ENCODE results near the gene VPS26B. TPM values are rescaled to one million over a fixed set of nuclear protein-coding genes. Genes with fewer than 3 reads are reported as not detected.
A peak's percentile ranks its signal among the peaks of the same experiment; 100 is the strongest.

The VPS26B gene
- total RNA-seq, 1 experiment from 2014 or later: 29.3 TPM

DNA sequence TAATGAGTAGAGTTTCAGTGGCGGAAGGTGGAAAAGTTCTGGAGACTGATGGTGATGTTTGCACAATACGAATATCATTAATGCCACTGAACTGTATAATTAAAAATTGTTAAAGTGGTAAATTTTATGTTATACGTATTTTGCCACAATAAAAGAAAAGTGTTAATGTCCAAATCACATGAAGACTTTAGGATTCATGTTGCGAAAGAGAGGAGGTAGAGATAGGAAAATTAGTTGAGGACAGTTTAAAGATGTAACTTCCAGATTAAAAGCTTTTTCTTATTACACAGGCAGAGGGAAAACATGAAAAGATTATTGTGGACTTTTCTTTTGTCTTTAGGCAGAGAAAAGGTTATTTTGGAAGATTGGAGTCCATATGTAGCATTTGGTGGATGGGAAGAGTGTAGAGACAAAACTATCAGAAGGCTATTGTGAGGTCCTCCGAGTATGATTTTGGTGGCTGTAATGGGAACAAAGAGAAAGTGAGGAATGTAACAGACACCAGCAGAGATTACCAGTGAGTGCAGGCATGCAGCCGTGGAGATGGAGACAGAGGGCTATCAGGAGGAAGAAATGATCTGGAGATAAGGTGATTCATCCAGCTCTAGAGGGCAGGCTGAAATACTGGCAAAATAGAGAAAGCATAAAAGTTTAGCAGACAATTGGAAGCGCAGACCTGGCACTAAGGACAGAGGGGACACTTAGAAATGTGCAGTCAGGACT, 12.5 kb downstream of the VPS26B start (continued):
- no peak for TF ChIP-seq ZNF512 (CRISPR knock-in tag; IDR thresholded peaks at IDR 0.05; ENCODE audit: borderline replicate concordance)
- no peak for TF ChIP-seq PRRX2 (CRISPR knock-in tag; IDR thresholded peaks at IDR 0.05)
- TF ChIP-seq, protein P1, sequence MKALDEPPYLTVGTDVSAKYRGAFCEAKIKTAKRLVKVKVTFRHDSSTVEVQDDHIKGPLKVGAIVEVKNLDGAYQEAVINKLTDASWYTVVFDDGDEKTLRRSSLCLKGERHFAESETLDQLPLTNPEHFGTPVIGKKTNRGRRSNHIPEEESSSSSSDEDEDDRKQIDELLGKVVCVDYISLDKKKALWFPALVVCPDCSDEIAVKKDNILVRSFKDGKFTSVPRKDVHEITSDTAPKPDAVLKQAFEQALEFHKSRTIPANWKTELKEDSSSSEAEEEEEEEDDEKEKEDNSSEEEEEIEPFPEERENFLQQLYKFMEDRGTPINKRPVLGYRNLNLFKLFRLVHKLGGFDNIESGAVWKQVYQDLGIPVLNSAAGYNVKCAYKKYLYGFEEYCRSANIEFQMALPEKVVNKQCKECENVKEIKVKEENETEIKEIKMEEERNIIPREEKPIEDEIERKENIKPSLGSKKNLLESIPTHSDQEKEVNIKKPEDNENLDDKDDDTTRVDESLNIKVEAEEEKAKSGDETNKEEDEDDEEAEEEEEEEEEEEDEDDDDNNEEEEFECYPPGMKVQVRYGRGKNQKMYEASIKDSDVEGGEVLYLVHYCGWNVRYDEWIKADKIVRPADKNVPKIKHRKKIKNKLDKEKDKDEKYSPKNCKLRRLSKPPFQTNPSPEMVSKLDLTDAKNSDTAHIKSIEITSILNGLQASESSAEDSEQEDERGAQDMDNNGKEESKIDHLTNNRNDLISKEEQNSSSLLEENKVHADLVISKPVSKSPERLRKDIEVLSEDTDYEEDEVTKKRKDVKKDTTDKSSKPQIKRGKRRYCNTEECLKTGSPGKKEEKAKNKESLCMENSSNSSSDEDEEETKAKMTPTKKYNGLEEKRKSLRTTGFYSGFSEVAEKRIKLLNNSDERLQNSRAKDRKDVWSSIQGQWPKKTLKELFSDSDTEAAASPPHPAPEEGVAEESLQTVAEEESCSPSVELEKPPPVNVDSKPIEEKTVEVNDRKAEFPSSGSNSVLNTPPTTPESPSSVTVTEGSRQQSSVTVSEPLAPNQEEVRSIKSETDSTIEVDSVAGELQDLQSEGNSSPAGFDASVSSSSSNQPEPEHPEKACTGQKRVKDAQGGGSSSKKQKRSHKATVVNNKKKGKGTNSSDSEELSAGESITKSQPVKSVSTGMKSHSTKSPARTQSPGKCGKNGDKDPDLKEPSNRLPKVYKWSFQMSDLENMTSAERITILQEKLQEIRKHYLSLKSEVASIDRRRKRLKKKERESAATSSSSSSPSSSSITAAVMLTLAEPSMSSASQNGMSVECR (CRISPR knock-in tag; IDR thresholded peaks at IDR 0.05; ENCODE audit: borderline replicate concordance): no peak

- H3K4me3 Mint-ChIP-seq: no peak overlapping the region
- ATAC-seq (no peak), DNase-seq (ENCODE audit: low spot score) (no peak)
- H3K9me3 Mint-ChIP-seq: no peaks in the 10 kb centered on the region
- ChIA-PET POLR2A (no interaction called here), CTCF (no interaction called here)
- H3K27me3 Mint-ChIP-seq (ENCODE audit: low read depth): no peaks in the 10 kb centered on the region
- TF ChIP-seq, protein P2, sequence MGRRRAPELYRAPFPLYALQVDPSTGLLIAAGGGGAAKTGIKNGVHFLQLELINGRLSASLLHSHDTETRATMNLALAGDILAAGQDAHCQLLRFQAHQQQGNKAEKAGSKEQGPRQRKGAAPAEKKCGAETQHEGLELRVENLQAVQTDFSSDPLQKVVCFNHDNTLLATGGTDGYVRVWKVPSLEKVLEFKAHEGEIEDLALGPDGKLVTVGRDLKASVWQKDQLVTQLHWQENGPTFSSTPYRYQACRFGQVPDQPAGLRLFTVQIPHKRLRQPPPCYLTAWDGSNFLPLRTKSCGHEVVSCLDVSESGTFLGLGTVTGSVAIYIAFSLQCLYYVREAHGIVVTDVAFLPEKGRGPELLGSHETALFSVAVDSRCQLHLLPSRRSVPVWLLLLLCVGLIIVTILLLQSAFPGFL (CRISPR knock-in tag; IDR thresholded peaks at IDR 0.05; ENCODE audit: borderline replicate concordance): no peak
- TF ChIP-seq ZNF532 (CRISPR knock-in tag; IDR thresholded peaks at IDR 0.05; ENCODE audit: borderline replicate concordance) (no peak), CREB1 (CRISPR knock-in tag; IDR thresholded peaks at IDR 0.05) (no peak), NR1H2 (CRISPR knock-in tag; IDR thresholded peaks at IDR 0.05) (no peak), NR3C1 (CRISPR knock-in tag; conservative IDR thresholded peaks at IDR 0.05; ENCODE audit: low read depth) (no peak), FOXP1 (CRISPR knock-in tag; IDR thresholded peaks at IDR 0.05; ENCODE audit: borderline replicate concordance) (no peak), ZNF416 (CRISPR knock-in tag; IDR thresholded peaks at IDR 0.05) (no peak), SMAD4 (CRISPR knock-in tag; IDR thresholded peaks at IDR 0.05) (no peak), E2F4 (CRISPR knock-in tag; IDR thresholded peaks at IDR 0.05; ENCODE audit: borderline replicate concordance, low read depth) (no peak)
- TF ChIP-seq, protein P3, sequence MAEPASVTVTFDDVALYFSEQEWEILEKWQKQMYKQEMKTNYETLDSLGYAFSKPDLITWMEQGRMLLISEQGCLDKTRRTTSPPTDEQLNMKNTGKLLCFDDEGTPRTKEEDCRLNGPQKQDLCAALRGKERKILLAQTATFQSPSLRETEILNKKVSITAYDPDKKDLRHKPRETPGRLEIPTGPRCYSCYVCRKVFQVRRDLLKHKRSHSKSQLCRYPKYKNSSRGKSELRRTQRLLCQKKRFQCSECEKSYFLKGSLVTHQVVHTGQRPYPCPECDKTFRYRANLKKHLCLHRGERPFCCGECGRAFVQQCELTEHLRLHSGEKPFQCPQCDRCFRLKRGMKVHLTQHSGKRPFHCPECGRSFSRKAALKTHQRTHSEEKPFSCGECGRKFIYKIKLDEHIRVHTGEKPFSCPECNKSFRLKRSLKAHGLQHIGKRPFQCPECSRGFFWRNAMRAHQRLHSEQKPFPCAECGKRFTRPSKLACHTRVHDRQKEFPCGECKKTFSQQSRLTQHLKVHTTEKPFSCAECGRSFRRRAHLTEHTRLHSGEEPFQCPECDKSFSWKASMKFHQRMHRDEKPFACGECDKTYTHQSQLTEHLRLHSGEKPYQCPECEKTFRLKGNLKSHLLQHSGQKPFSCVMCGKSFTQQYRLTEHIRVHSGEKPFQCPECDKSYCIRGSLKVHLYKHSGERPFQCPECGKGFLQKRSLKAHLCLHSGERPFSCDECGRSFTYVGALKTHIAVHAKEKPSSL (CRISPR knock-in tag; conservative IDR thresholded peaks at IDR 0.05): no peak
- TF ChIP-seq, protein P4, sequence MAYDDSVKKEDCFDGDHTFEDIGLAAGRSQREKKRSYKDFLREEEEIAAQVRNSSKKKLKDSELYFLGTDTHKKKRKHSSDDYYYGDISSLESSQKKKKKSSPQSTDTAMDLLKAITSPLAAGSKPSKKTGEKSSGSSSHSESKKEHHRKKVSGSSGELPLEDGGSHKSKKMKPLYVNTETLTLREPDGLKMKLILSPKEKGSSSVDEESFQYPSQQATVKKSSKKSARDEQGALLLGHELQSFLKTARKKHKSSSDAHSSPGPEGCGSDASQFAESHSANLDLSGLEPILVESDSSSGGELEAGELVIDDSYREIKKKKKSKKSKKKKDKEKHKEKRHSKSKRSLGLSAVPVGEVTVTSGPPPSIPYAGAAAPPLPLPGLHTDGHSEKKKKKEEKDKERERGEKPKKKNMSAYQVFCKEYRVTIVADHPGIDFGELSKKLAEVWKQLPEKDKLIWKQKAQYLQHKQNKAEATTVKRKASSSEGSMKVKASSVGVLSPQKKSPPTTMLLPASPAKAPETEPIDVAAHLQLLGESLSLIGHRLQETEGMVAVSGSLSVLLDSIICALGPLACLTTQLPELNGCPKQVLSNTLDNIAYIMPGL (CRISPR knock-in tag; IDR thresholded peaks at IDR 0.05): no peak
- TF ChIP-seq, protein P5, sequence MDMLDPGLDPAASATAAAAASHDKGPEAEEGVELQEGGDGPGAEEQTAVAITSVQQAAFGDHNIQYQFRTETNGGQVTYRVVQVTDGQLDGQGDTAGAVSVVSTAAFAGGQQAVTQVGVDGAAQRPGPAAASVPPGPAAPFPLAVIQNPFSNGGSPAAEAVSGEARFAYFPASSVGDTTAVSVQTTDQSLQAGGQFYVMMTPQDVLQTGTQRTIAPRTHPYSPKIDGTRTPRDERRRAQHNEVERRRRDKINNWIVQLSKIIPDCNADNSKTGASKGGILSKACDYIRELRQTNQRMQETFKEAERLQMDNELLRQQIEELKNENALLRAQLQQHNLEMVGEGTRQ (CRISPR knock-in tag; IDR thresholded peaks at IDR 0.05): no peak
- H3K4me1 Mint-ChIP-seq: peaks cover 7% of the 10 kb centered on the region
- peak overlapping the region; percentile 10; the same call in 1 of the 2 replicates for H3K27ac Mint-ChIP-seq
- peaks cover 16% of the 10 kb centered on the region for H3K36me3 Mint-ChIP-seq
These were observed 13.1 kb downstream of the VPS26B start for GRCh38 chr11:134237557-134237922.
